HG02938 (cell line): Measurements from ENCODE around the gene DNAJC30.

ENCODE experiments used
- ATAC-seq: cut with Tn5 transposase; IDR thresholded peaks from one replicate; pipeline ENCODE4 v1.9.1; 2021; ENCODE audit warnings: mild to moderate bottlenecking, moderate library complexity; ENCODE audit not compliant: unreplicated experiment

The DNAJC30 gene

GRCh38 chr7:73650524-73650923, 32.7 kb downstream of the DNAJC30 start:
- ATAC-seq, result no peak

- no peak for ATAC-seq
Measured at GRCh38 chr7:73649576-73649975, 33.7 kb downstream of the DNAJC30 start.

GRCh38 chr7:73648593-73649332, 34.5 kb downstream of the DNAJC30 start:
- ATAC-seq, result no peak

GRCh38 chr7:73647725-73648592, 35.3 kb downstream of the DNAJC30 start:
- no peak for ATAC-seq

- ATAC-seq, result no peak
Measured at GRCh38 chr7:73646785-73647724, 36.2 kb downstream of the DNAJC30 start.

GRCh38 chr7:73645643-73646174, 37.5 kb downstream of the DNAJC30 start:
- ATAC-seq, result no peak

- no peak for ATAC-seq
Measured at GRCh38 chr7:73644688-73645286, 38.5 kb downstream of the DNAJC30 start.

- no peak for ATAC-seq
Measured at GRCh38 chr7:73642834-73643233, 40.4 kb downstream of the DNAJC30 start.

- ATAC-seq, result no peak
Measured at GRCh38 chr7:73638911-73639310, 44.3 kb downstream of the DNAJC30 start.

- ATAC-seq, result no peak
Measured at GRCh38 chr7:73635428-73636200, 47.6 kb downstream of the DNAJC30 start.

GRCh38 chr7:73633844-73634243, 49.4 kb downstream of the DNAJC30 start:
- ATAC-seq, result no peak

GRCh38 chr7:73633323-73633722, 49.9 kb downstream of the DNAJC30 start:
- no peak for ATAC-seq

- no peak for ATAC-seq
Measured at GRCh38 chr7:73631558-73631957, 51.7 kb downstream of the DNAJC30 start.
